ENCODE data around the gene CCDC15.

Gene CCDC15

DNA sequence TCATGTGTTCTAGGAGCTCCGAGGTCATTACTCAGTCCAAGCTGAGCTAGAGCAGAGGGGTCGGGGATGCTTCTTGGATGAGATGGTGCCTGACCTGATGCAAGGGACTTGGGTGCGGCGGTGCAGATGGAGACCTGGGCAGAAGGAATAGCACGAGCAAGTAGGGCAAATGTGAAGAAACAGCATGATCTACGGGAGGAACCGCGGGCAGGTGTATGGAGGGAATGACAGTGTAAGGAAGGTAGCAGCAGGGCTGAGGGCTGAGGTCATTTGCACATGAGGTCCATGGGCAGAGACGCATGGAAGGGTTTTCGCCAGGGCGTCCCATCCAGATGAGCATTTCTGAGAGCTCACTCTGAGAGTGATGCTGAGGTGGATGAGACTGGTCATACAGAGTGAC, 124.0 kb downstream of the CCDC15 start:
- no peak for DNase-seq (ENCODE audit: low read depth in 2 of 2)
- H3K4me3 ChIP-seq (replicated peaks in 1 of 2; ENCODE audit: low read depth in 2 of 2, low read length in 2 of 2), result no peak overlapping the region
- TF ChIP-seq, protein P1, sequence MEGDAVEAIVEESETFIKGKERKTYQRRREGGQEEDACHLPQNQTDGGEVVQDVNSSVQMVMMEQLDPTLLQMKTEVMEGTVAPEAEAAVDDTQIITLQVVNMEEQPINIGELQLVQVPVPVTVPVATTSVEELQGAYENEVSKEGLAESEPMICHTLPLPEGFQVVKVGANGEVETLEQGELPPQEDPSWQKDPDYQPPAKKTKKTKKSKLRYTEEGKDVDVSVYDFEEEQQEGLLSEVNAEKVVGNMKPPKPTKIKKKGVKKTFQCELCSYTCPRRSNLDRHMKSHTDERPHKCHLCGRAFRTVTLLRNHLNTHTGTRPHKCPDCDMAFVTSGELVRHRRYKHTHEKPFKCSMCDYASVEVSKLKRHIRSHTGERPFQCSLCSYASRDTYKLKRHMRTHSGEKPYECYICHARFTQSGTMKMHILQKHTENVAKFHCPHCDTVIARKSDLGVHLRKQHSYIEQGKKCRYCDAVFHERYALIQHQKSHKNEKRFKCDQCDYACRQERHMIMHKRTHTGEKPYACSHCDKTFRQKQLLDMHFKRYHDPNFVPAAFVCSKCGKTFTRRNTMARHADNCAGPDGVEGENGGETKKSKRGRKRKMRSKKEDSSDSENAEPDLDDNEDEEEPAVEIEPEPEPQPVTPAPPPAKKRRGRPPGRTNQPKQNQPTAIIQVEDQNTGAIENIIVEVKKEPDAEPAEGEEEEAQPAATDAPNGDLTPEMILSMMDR (IDR thresholded peaks at IDR 0.05; ENCODE audit: low read depth, low read length), result no peak

DNA sequence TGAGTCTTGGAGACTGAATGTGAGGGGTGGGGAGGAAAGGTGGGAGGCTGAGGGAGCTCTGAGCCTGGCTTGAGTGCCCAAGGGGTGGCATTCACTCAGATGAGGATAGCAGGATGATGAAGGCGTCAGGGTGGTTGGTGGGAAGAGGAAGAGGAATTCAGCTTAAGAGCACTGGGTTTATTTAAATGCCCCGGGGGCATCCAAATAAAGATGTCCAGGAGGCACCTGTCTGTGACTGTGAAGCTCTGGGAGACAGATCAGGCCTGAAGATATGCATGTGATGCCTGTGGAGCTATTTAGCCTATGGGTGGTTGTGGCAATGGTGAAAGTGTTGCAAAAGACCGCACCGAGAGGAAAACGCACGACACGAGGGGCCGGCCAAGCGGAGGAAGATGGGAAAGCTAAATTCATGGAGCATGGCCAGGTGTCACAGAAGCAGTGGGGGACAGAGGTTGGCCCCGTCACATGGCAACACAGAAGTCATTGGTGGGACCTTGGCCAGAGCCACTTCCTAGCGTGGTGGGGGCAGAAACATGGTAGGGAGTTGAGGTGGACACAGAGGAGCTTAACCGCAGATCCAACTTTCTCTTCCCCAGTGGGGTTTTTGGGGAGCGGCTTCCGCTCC, 124.6 kb downstream of the CCDC15 start:
- H3K4me3 ChIP-seq (replicated peaks in 1 of 2; ENCODE audit: low read depth in 2 of 2, low read length in 2 of 2), result no peak overlapping the region
- TF ChIP-seq, protein P1 (IDR thresholded peaks at IDR 0.05; ENCODE audit: low read depth, low read length), result no peak
- DNase-seq (ENCODE audit: low read depth in 2 of 2), result no peak

DNA sequence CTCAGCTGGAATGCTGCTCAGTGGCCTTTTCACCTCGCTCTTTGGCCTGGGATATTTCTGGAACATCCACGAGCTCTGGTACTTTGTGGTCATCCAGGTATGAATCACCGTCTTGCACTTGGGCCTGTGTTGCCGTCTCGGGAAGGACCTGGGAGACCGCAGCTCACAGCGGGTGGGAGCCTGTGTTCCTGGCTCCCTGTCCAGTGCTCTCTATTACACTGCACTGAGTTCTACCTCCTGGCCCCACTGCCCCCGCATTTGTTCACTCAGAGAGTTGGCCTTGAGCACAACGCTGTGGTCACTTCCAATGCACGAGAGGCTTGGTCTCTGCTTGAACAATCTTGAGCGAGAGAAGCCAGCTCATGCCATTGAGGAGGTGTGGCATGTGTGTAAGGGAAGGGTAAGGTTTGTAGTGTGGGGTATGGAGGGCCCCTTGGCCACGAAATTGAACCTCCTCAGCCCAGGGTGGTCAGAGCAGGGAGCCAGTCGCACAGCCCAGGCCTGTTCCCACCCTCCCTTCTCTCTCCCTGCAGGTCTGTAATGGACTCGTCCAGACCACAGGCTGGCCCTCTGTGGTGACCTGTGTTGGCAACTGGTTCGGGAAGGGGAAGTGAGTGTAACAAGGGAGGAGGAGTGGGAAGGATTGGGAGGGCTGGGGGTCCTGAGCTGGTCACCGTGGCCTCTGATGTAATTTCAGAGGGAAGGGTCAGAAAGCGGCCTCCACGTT, 125.3 kb downstream of the CCDC15 start:
- no peak for DNase-seq (ENCODE audit: low read depth in 2 of 2)

DNA sequence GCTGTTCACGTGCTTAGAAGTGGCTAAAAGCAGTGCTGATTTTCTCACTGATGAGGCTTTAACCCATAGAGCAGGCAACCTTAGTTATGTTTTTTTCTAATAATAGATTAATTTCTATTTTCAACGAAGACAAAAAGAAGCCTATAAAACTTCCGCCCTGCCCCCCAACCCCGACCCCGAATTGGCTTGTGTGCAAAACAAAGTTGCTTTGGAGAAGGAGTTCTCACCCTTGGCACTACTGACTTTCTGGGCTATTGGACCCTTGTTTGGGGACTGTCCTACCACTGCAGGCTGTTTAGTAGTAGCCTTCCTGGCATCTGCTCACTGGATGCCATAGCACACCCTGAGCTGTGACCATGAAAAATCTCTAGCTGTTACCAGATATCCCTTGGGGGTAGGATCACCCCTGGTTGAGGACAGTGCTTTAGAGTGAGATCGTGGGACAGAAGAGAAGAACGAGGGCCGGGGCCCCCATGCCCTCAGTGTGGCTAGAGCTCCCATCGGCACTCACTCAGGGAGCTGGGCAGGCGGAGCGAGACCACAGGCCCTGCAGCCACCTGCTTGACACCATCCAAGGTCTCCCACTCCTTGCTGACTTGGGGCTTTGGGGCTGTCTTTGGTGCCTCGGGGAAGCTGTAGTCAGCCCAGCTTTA, 126.0 kb downstream of the CCDC15 start:
- TF ChIP-seq, protein P1 (IDR thresholded peaks at IDR 0.05; ENCODE audit: low read depth, low read length), result no peak
- no peak for DNase-seq (ENCODE audit: low read depth in 2 of 2)

More for the DNA sequence above, 125.3 kb downstream of the CCDC15 start:
- TF ChIP-seq, protein P1 (IDR thresholded peaks at IDR 0.05; ENCODE audit: low read depth, low read length), result no peak
- no peak overlapping the region for H3K4me3 ChIP-seq (replicated peaks in 1 of 2; ENCODE audit: low read depth in 2 of 2, low read length in 2 of 2)

DNA sequence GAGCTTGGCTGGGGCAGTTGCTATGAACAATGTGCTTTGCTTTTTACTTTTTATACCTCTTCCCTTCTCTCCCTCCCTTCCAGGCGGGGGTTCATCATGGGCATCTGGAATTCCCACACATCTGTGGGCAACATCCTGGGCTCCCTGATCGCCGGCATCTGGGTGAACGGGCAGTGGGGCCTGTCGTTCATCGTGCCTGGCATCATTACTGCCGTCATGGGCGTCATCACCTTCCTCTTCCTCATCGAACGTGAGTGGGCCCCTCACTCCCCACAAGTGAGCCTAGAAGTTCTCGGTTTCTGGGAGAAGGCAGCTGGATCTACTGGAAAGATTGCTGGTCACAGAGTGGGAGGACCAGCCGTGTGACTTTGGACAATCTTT, 126.5 kb downstream of the CCDC15 start:
- no peak for DNase-seq (ENCODE audit: low read depth in 2 of 2)
- TF ChIP-seq, protein P1 (IDR thresholded peaks at IDR 0.05; ENCODE audit: low read depth, low read length), result no peak
- H3K4me3 ChIP-seq (replicated peaks in 1 of 2; ENCODE audit: low read depth in 2 of 2, low read length in 2 of 2), result no peak overlapping the region

More for the DNA sequence above, 126.0 kb downstream of the CCDC15 start:
- no peak overlapping the region for H3K4me3 ChIP-seq (replicated peaks in 1 of 2; ENCODE audit: low read depth in 2 of 2, low read length in 2 of 2)

DNA sequence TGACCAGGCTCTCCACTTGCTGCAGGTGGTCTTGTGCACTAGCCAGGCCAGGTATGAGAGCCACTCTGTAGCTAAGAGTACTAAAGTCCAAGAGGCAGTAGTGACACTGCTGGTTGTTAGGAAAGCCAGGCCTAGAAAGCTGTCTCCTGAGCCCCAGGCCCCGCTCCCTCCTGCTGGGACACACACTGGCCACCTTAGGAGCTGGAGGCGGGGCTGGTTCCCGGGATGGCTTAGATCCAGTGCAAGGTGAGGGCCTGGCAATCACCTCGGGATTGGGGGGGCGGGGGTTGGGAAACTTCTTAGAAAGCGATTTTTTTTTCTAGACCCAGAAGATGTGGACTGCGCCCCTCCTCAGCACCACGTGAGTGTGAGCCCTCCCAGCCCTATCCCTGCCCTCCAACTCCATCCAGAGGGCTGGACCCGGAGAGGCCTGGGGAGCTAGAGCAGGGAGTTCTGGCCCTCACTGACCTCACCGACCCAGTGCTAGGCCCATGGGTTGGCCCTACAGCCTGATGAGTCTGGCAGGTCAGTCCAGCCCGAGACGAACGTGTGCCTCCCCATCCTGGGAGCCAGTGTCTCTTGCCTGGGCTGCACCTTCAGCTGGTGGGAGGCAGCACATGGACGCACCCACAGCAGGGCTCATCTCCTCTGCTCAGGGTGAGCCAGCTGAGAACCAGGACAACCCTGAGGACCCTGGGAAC, 127.2 kb downstream of the CCDC15 start:
- H3K4me3 ChIP-seq (replicated peaks in 1 of 2; ENCODE audit: low read depth in 2 of 2, low read length in 2 of 2), result no peak overlapping the region
- DNase-seq (ENCODE audit: low read depth in 2 of 2), result no peak
- TF ChIP-seq, protein P1 (IDR thresholded peaks at IDR 0.05; ENCODE audit: low read depth, low read length), result no peak
